Testis (tissue), 3 donors: ENCODE data around the gene LSM10. TPM values are rescaled to one million over a fixed set of nuclear protein-coding genes. Genes with fewer than 3 reads are reported as not detected.

Experiments
- DNase-seq: peaks from one replicate; pipeline ENCODE4 v3.0.0-alpha.2; 2019
- H3K27ac ChIP-seq, 2 donors: fragments of 200-600 bp; sonication (generic); one replicate each; pipeline ENCODE4 v1.5.1; 2019
- H3K27me3 ChIP-seq: fragments of 200-600 bp; sonication (generic); one replicate; pipeline ENCODE4 v1.5.1; 2019
- H3K36me3 ChIP-seq: fragments of 200-600 bp; sonication (generic); one replicate; pipeline ENCODE4 v1.5.1; 2017; ENCODE audit warnings: low read depth; ENCODE audit errors: missing control alignments
- H3K4me1 ChIP-seq: fragments of 200-600 bp; sonication (generic); one replicate; pipeline ENCODE4 v1.5.1; 2019
- H3K4me3 ChIP-seq, 2 donors: fragments of 200-600 bp; sonication (generic); one replicate each; pipeline ENCODE4 v1.5.1; 2017 to 2019
- H3K9me3 ChIP-seq: fragments of 200-600 bp; sonication (generic); one replicate; pipeline ENCODE4 v1.5.1; 2017
- POLR2A ChIP-seq: fragments of 450-650 bp; IDR thresholded peaks from one replicate; pipeline ENCODE4 v1.6.1; 2017; ENCODE audit warnings: antibody characterized with exemption, mild to moderate bottlenecking, moderate library complexity
- WGBS, 2 donors: methylation state at CpG; one replicate each; pipeline ENCODE4 v1.1.5; 2018; 5-methylcytosine and 5-hydroxymethylcytosine counted together
- intact Hi-C: fragments of 100-400 bp; cut with DNase I; formaldehyde crosslinking; loops from one replicate; pipeline ENCODE4 v1.15.1; 2023; ENCODE audit warnings: low total_unique reads
- polyA plus RNA-seq: library from polyadenylated mRNA; stranded (reverse); fragments of 350-450 nt; fragmentation: Illumina TruSeq; extraction: RNeasy Lipid Tissue Mini Kit (QIAGEN cat#74804); gene quantifications from one replicate; pipeline ENCODE4 v1.2.3, GENCODE V29; 2014; ENCODE audit warnings: low read depth, low replicate concordance; ENCODE audit not compliant: insufficient read depth
- total RNA-seq, 2 donors: library from RNA; depleted of rRNA; stranded (reverse); fragments of >200 nt; gene quantifications; one replicate each; pipeline ENCODE4 v1.2.3, GENCODE V29; 2016
- TF ChIP-seq, protein P1 (sequence below), 3 experiments: fragments of 450-650 bp in 2 of 3; fragments of 200-600 bp in 1 of 3; sonication (generic) in 1 of 3; IDR thresholded peaks; one replicate each; pipeline ENCODE4 v1.5.1; 2016 to 2019; ENCODE audit warnings: antibody characterized with exemption in 3 of 3, mild to moderate bottlenecking in 2 of 3, moderate library complexity in 1 of 3

Gene LSM10
- total and polyA plus RNA-seq, 3 donors from 2014 or later: 69.1 to 106 (median 73.6) TPM

- no peak for DNase-seq
- 55 to 64% methylated on average over 2 of the region's 2 CpGs for WGBS, 2 donors
- intact Hi-C loops: no loop called here
- Histone ChIP-seq H3K27ac (no peak overlapping the region), H3K27me3 (no peaks in the 10 kb centered on the region), H3K4me1 (peaks cover 3% of the 10 kb centered on the region), H3K4me3 (no peak overlapping the region), H3K9me3 (no peaks in the 10 kb centered on the region), H3K36me3 (no peaks in the 10 kb centered on the region)
- TF ChIP-seq, protein P1, sequence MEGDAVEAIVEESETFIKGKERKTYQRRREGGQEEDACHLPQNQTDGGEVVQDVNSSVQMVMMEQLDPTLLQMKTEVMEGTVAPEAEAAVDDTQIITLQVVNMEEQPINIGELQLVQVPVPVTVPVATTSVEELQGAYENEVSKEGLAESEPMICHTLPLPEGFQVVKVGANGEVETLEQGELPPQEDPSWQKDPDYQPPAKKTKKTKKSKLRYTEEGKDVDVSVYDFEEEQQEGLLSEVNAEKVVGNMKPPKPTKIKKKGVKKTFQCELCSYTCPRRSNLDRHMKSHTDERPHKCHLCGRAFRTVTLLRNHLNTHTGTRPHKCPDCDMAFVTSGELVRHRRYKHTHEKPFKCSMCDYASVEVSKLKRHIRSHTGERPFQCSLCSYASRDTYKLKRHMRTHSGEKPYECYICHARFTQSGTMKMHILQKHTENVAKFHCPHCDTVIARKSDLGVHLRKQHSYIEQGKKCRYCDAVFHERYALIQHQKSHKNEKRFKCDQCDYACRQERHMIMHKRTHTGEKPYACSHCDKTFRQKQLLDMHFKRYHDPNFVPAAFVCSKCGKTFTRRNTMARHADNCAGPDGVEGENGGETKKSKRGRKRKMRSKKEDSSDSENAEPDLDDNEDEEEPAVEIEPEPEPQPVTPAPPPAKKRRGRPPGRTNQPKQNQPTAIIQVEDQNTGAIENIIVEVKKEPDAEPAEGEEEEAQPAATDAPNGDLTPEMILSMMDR (IDR thresholded peaks at IDR 0.05): no peak
- no peak for TF ChIP-seq POLR2A
Observed at GRCh38 chr1:36408479-36408878, 10.8 kb upstream of the LSM10 start.

- no peaks in the 10 kb centered on the region for H3K9me3 ChIP-seq
- H3K4me3 ChIP-seq: no peak overlapping the region
- peaks cover 3% of the 10 kb centered on the region for H3K4me1 ChIP-seq
- no peaks in the 10 kb centered on the region for H3K27me3 ChIP-seq
- TF ChIP-seq, protein P1 (IDR thresholded peaks at IDR 0.05): no peak
- no peak for TF ChIP-seq POLR2A
- H3K27ac ChIP-seq: no peak overlapping the region
- no peaks in the 10 kb centered on the region for H3K36me3 ChIP-seq
- 100% methylated on average over 1 of the region's 1 CpG for WGBS, 2 donors
- intact Hi-C loops: no loop called here
- no peak for DNase-seq
Observed at GRCh38 chr1:36406440-36406839, 8.7 kb upstream of the LSM10 start.

DNA sequence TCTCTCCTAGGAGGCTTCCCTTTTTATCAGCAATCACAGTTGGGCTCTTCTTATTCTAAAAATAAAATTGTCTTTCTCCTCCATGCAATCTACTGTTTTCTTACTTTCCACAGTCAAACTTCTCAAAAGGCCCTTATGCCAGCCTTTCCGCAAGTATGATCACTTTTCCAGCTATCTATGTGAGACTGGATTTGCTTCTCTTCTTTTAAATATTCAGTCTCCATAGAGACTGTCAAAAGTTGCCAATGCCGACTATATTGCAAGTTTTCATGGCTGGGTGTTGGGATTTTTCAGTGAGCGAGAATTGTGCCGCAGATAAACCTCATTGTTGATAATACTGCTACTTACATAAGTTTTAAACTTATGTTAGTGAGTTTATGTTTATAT, 4.8 kb upstream of the LSM10 start:
- Histone ChIP-seq H3K36me3 (no peaks in the 10 kb centered on the region), H3K27ac (no peak overlapping the region), H3K9me3 (no peaks in the 10 kb centered on the region), H3K4me3 (no peak overlapping the region), H3K27me3 (no peaks in the 10 kb centered on the region), H3K4me1 (peaks cover 14% of the 10 kb centered on the region)
- TF ChIP-seq POLR2A: no peak
- TF ChIP-seq, protein P1 (IDR thresholded peaks at IDR 0.05): no peak
- intact Hi-C loops: no loop called here
- DNase-seq: no peak
- WGBS, 2 donors: 85 to 87% methylated on average over 4 of the region's 4 CpGs

GRCh38 chr1:36401602-36402503, 4.1 kb upstream of the LSM10 start:
- TF ChIP-seq, protein P1 (IDR thresholded peaks at IDR 0.05): no peak
- no peak for TF ChIP-seq POLR2A
- Histone ChIP-seq H3K4me3 (no peak overlapping the region), H3K27me3 (no peaks in the 10 kb centered on the region), H3K9me3 (no peaks in the 10 kb centered on the region), H3K4me1 (peaks cover 14% of the 10 kb centered on the region), H3K36me3 (no peaks in the 10 kb centered on the region), H3K27ac (no peak overlapping the region)
- WGBS, 2 donors: 94 to 95% methylated on average over 3 to 11 of the region's 12 CpGs
- no peak for DNase-seq
- intact Hi-C loops: no loop called here
